HG02623 (cell line): Measurements from ENCODE around the gene CCNA2.
A peak's percentile ranks its signal among the peaks of the same experiment; 100 is the strongest.

Experiments
- ATAC-seq: cut with Tn5 transposase; IDR thresholded peaks from one replicate; pipeline ENCODE4 v1.9.1; 2021; ENCODE audit warnings: moderate library complexity; ENCODE audit not compliant: unreplicated experiment

Gene CCNA2

DNA sequence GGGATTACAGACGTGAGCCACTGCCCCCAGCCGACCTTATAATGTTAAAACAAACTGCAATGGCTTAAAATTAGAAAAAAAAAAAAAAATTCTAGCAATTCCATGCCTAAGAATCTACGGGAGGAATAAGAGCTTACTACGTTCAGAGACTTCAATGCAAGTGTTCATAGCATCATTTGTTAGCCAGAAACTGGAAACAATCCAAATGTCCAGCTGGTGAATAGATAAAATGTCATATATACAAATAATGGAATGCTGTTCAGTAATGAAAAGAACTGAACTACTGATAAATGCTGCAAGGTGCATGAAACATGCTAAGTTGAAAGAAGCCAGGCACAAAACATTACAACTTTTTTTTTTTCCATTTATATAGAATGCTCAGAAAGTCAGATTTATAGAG, 17.3 kb downstream of the CCNA2 start:
- ATAC-seq, result no peak

DNA sequence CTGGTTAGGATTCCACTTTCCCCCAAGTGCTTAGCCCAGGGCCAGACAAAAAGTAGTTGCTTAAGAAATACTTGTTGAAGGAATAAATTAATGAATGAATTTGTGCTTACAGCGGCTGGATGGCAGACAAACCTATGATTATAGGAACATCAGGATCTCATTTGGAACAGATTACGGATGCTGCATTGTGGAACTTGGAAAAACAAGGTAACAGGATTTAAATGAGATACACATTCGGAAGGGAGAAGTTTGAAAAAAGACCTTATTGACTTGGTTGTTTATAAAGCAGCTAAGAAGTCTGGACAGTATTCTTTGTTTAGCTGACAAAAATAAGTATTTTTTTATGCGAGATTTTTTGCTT, 22.0 kb downstream of the CCNA2 start:
- no peak for ATAC-seq

DNA sequence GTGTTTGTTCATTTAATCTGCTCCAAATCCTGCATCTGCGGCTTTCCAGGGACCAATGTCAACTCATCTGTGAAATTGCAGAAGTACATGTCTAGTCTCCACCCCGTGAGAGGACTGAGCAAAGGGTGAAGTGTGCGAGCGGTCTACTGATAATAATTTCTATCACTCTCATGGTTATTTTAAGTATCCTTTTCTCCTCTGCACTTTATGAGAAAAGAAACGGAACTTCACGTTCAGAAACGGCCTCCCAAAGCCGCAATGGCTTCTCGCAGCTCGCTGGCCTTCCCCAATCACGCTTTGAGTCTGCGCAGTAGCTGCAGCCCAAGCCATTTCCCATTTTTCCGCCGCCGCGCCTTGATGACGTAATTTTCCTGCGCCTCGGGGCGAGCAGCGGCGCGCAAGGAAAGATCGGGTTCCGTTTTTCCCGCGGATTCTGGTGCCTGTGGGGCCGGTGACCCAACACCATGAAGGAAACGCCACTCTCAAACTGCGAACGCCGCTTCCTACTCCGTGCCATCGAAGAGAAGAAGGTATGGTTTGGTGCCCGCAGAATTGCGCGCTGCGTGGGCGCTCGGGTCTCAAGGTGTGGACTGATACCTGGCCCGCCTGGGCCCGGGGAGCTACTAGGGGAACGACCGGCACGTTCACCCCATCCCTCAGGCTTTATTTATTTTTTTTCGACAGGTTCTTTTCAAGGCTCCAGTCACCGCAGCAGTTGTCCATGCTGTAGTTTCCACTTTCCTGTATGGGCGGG, 22.5 kb downstream of the CCNA2 start, which contains the start of gene EXOSC9:
EXOSC9 (plus strand) TSS at position 363 of the 754 bp plus-strand sequence; CDS start at position 465, 102 bp downstream.
- peak; percentile 78 for ATAC-seq

GRCh38 chr4:121800638-121800960, 23.1 kb downstream of the CCNA2 start:
- ATAC-seq, result peak; percentile 7

DNA sequence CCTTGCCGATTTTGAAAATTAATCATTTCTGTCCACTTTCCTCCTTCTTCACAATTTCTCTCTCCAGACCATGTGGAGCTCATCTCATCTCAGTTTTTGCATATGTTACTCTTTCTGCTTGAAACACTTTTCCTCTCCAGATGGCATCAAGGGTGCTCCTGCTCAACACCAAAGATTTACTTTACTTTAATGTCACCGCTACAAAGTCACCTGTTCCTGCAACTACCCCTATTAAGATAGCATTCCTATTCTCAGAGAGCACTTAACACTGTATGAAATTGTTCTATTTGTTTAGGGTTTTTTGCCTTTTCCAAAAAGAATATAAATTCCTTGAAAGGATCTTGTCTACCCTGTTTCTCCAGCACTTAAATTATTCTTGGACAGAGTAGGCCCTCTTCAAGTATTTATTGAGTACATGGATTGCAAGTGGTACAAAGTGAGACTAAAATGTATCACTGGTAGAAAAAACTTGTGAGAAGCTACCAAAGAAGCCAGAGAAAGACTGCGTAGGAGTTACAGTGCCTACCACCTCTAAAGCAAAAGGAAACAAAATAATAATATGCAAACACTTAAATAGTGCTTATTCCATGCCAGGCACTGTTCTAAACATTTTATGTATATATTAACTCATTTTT, 23.7 kb downstream of the CCNA2 start:
- no peak for ATAC-seq

GRCh38 chr4:121799208-121799823, 24.4 kb downstream of the CCNA2 start:
- ATAC-seq, result no peak

GRCh38 chr4:121796283-121796682, 27.4 kb downstream of the CCNA2 start:
- ATAC-seq, result no peak

DNA sequence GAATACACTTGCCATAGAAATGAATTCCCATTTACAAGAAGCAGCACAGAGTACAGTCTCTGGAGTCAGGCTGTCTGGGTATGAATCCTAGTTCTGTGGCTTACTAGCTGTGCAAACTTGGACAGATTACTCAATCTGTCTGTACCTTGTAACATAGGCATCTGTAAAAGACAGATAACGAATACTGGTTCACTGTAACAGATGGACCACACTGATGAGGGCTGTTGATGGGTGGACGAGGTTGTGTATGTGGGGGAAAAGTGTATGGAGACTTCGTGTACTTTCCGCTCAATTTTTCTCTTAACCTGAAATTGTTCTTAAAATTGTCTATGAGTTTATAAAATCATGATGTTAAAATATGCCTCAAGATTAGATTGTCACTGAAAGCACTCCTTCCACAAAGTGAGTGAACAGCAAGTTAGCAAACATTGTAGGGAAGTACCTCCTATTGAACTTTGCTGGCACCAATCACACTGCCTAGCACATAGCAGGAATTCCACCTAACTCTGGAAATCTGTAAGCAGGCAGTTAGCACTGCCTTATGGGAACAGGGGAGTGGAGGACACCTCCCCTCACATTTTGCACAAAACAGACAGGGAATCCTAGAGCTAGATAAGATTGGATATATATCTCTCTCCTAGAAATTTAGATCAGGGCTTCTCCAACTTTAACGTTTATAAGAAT, 29.0 kb downstream of the CCNA2 start:
- ATAC-seq, result no peak

DNA sequence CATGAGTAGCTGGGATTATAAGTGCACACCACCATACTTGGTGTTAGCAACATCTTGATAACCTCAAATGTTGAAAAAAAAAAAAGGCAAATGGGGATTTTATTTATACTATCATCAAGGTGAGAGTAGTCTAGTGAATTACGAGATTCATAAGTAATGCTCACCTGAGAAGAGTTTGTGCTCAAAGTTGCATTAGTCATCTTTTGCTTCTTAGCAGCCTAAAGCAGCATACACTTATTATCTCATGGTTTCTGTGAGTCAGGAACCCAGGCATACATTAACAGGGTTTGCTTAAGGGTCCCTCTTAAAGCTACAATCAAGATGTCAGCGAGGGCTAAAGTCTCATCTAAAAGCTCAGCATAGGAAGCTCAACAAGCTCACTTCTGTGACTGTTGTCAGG, 30.7 kb downstream of the CCNA2 start:
- ATAC-seq, result no peak

DNA sequence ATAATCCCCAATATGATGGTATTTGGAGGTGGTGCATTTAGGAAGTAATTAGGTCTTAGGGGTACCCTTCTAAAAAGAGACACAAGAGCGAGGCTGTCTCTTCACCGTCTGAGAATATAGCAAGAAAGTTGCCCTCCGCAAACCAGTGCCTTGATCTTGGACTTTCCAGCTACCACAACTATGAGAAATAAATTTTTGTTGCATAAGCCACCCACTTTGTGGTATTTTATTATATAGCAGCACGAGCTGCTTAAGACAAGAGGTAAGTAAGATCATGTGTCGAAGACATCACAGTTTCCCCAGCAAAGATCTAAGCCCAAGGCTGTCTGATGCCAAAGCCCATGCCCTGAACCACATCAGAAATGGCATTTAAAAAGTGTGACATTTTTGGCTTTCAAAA, 32.2 kb downstream of the CCNA2 start:
- ATAC-seq, result no peak

DNA sequence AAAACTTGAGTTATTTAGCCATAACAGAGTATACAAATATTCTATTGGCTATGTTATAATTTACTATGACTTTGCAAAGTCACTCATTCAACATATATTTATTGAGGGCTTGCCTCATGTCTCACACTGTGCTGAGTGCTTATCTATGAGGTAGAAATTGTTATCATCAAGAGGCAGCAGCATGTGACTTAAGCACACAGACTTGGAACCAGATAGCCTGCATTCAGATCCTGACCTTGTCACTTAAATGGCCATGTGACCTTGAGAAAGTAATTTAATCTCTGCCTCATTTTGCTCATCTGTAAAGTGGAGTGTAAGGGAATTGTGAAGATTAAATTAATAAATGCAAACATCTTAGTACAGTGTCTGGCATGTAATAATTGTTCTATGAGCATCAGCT, 32.7 kb downstream of the CCNA2 start:
- ATAC-seq, result no peak

GRCh38 chr4:121789960-121790829, 33.5 kb downstream of the CCNA2 start:
- ATAC-seq, result no peak

DNA sequence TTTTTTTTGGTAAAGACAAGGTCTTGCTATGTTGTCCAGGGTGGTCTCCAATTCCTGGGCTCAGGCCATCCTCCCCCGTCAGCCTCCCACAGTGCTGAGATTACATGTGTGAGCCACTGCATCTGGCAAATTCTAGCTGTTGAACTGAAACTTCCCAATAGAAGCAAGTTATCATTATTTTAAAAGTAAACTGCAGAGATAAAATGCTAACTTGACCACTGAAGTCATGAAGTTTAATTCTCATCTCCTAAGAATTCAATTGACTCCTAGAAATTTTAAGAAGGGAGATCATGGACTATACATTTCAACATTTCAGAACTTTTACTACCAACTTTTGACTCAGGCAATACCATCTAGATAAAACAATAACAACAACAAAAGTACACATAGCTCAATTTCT, 34.2 kb downstream of the CCNA2 start:
- ATAC-seq, result no peak

- ATAC-seq, result peak; percentile 92
Measured at GRCh38 chr4:121788896-121789295, 34.8 kb downstream of the CCNA2 start.

- no peak for ATAC-seq
Measured at GRCh38 chr4:121786221-121786620, 37.5 kb downstream of the CCNA2 start.

GRCh38 chr4:121785479-121785878, 38.2 kb downstream of the CCNA2 start:
- ATAC-seq, result no peak

- no peak for ATAC-seq
Measured at GRCh38 chr4:121784975-121785374, 38.7 kb downstream of the CCNA2 start.

DNA sequence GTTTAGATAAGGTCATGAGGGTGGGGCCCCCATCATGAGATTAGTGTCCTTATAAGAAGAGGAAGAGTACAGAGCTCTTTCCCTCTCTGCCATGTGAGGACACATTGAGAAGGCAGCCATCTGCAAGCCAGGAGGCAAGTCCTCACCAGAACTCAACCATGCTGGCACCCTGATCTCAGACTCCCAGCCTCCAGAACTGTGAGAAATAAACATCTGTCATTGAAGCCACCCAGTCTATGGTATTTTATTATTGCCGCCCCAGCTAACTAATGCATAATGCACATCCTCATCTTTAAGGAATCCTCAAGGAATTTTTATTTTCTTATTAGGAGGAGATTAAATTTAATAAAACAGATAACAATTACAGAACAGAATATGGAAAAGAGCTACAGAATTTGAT, 39.3 kb downstream of the CCNA2 start:
- no peak for ATAC-seq

- ATAC-seq, result no peak
Measured at GRCh38 chr4:121783210-121783609, 40.5 kb downstream of the CCNA2 start.

GRCh38 chr4:121778991-121779628, 44.6 kb downstream of the CCNA2 start:
- no peak for ATAC-seq
